Neural cell (in vitro differentiated cells): Measurements from ENCODE around the gene DCAF6.

Source experiments
- CTCF ChIP-seq: fragments of 450-650 bp; IDR thresholded peaks from 2 replicates; pipeline ENCODE4 v1.5.1; 2014; ENCODE audit warnings: antibody characterized with exemption, mild to moderate bottlenecking, moderate library complexity; ENCODE audit not compliant: poor library complexity, severe bottlenecking
- EZH2 ChIP-seq: fragments of 200-600, 300-800 bp; shearing (Covaris generic), sonication (generic); IDR thresholded peaks from 2 replicates; pipeline ENCODE4 v1.6.1; 2014; ENCODE audit warnings: antibody characterized with exemption, low read length, borderline replicate concordance, mild to moderate bottlenecking; ENCODE audit not compliant: insufficient read depth, poor library complexity, severe bottlenecking
- RAD21 ChIP-seq: fragments of 450-650 bp; conservative IDR thresholded peaks from 2 replicates; pipeline ENCODE4 v1.6.1; 2014; ENCODE audit warnings: antibody characterized with exemption, mild to moderate bottlenecking, moderate library complexity

GRCh38 chr1:167936068-167936929 is at the start of gene DCAF6:
- TF ChIP-seq EZH2, result no peak
- TF ChIP-seq CTCF, result peak; percentile 20
- TF ChIP-seq RAD21, result no peak
